H9 (cell line): Measurements from ENCODE around the gene USP28. TPM values are rescaled to one million over a fixed set of nuclear protein-coding genes. Genes with fewer than 3 reads are reported as not detected.

Experiments used
- DNase-seq: peaks from one replicate; pipeline ENCODE4 v3.0.0-alpha.2; 2017
- H2AFZ ChIP-seq: one replicate; pipeline ENCODE4 v1.6.1; 2013; ENCODE audit warnings: mild to moderate bottlenecking, low read length, control low read depth, moderate library complexity
- H2AK5ac ChIP-seq: 2 replicates; pipeline ENCODE4 v1.6.1; 2013; ENCODE audit warnings: low read length, control low read depth, mixed read lengths; ENCODE audit not compliant: insufficient read length
- H2BK120ac ChIP-seq: one replicate; pipeline ENCODE4 v1.6.1; 2013; ENCODE audit warnings: low read depth, mild to moderate bottlenecking, low read length, control low read depth, inconsistent platforms; ENCODE audit not compliant: poor library complexity, severe bottlenecking
- H2BK12ac ChIP-seq: 2 replicates; pipeline ENCODE4 v1.6.1; 2013; ENCODE audit warnings: low read length, control low read depth, mixed read lengths, low read depth; ENCODE audit not compliant: insufficient read length
- H2BK15ac ChIP-seq: 2 replicates; pipeline ENCODE4 v1.6.1; 2013; ENCODE audit warnings: low read depth, low read length, control low read depth
- H2BK20ac ChIP-seq: one replicate; pipeline ENCODE4 v1.6.1; 2013; ENCODE audit warnings: low read depth, mild to moderate bottlenecking, low read length, control low read depth, inconsistent platforms; ENCODE audit not compliant: poor library complexity, severe bottlenecking
- H2BK5ac ChIP-seq: 2 replicates; pipeline ENCODE4 v1.6.1; 2013; ENCODE audit warnings: low read length, control low read depth, mixed read lengths; ENCODE audit not compliant: insufficient read length
- H3K14ac ChIP-seq: 2 replicates; pipeline ENCODE4 v1.6.1; 2013; ENCODE audit warnings: low read length, control low read depth; ENCODE audit not compliant: insufficient read depth
- H3K18ac ChIP-seq: 2 replicates; pipeline ENCODE4 v1.6.1; 2013; ENCODE audit warnings: low read depth, mild to moderate bottlenecking, mixed read lengths, low read length, control low read depth; ENCODE audit not compliant: insufficient read length
- H3K23ac ChIP-seq: 2 replicates; pipeline ENCODE4 v1.6.1; 2013; ENCODE audit warnings: low read length, control low read depth, mixed read lengths, low read depth; ENCODE audit not compliant: insufficient read length
- H3K23me2 ChIP-seq: 2 replicates; pipeline ENCODE4 v1.6.1; 2013; ENCODE audit warnings: low read depth, mild to moderate bottlenecking, mixed read lengths, low read length, control low read depth; ENCODE audit not compliant: insufficient read length, poor library complexity, severe bottlenecking
- H3K27ac ChIP-seq: 2 replicates; pipeline ENCODE4 v1.5.1; 2013; ENCODE audit warnings: low read length, control low read depth, mixed read lengths, low read depth; ENCODE audit not compliant: insufficient read length
- H3K27me3 ChIP-seq: 2 replicates; pipeline ENCODE4 v1.6.1; 2013; ENCODE audit warnings: low read length, control low read depth, inconsistent platforms; ENCODE audit not compliant: insufficient read depth
- H3K4ac ChIP-seq: 2 replicates; pipeline ENCODE4 v1.6.1; 2013; ENCODE audit warnings: low read depth, mild to moderate bottlenecking, control low read depth, inconsistent platforms, low read length, moderate library complexity
- H3K4me1 ChIP-seq: 2 replicates; pipeline ENCODE4 v1.6.1; 2013; ENCODE audit warnings: low read length, control low read depth, inconsistent platforms; ENCODE audit not compliant: insufficient read depth
- H3K4me2 ChIP-seq: 2 replicates; pipeline ENCODE4 v1.6.1; 2013; ENCODE audit warnings: low read length, control low read depth, mixed read lengths; ENCODE audit not compliant: insufficient read length, insufficient read depth
- H3K56ac ChIP-seq: 2 replicates; pipeline ENCODE4 v1.6.1; 2013; ENCODE audit warnings: low read depth, mild to moderate bottlenecking, mixed read lengths, low read length, control low read depth; ENCODE audit not compliant: insufficient read length
- H3K79me1 ChIP-seq: 2 replicates; pipeline ENCODE4 v1.6.1; 2013; ENCODE audit warnings: low read depth, mild to moderate bottlenecking, moderate library complexity, low read length, control low read depth, inconsistent platforms; ENCODE audit not compliant: insufficient read depth, poor library complexity, severe bottlenecking
- H3K79me2 ChIP-seq: 2 replicates; pipeline ENCODE4 v1.6.1; 2013; ENCODE audit warnings: low read length, control low read depth, inconsistent platforms; ENCODE audit not compliant: insufficient read depth
- H3K9ac ChIP-seq: 2 replicates; pipeline ENCODE4 v1.6.1; 2013; ENCODE audit warnings: low read length, control low read depth, mixed read lengths; ENCODE audit not compliant: insufficient read length; ENCODE audit errors: extremely low read depth
- H3K9me3 ChIP-seq: one replicate; pipeline ENCODE4 v1.6.1; 2013; ENCODE audit warnings: low read depth, low read length, inconsistent platforms; ENCODE audit not compliant: control insufficient read depth
- H3T11ph ChIP-seq: one replicate; pipeline ENCODE4 v1.6.1; 2013; ENCODE audit warnings: mild to moderate bottlenecking, low read length, control low read depth, inconsistent platforms
- H4K20me1 ChIP-seq: one replicate; pipeline ENCODE4 v1.6.1; 2013; ENCODE audit not compliant: control insufficient read depth, insufficient read length, insufficient read depth
- H4K5ac ChIP-seq: 2 replicates; pipeline ENCODE4 v1.6.1; 2013; ENCODE audit warnings: low read depth, mild to moderate bottlenecking, mixed read lengths, low read length, control low read depth; ENCODE audit not compliant: insufficient read length
- H4K8ac ChIP-seq: replicated peaks from 2 replicates; pipeline ENCODE4 v1.6.1; 2013; ENCODE audit warnings: low read length, control low read depth, mixed read lengths, low read depth; ENCODE audit not compliant: insufficient read length
- H4K91ac ChIP-seq: 2 replicates; pipeline ENCODE4 v1.6.1; 2013; ENCODE audit warnings: low read depth, mild to moderate bottlenecking, moderate library complexity, mixed read lengths, low read length, control low read depth; ENCODE audit not compliant: insufficient read length
- H3K27ac Mint-ChIP-seq, 3 experiments: 2 replicates in 2 of 3; 3 replicates in 1 of 3; pipeline ENCODE4 v1.8.0; 2020 to 2021; ENCODE audit warnings: mixed read lengths in 3 of 3, mild to moderate bottlenecking in 1 of 3, moderate library complexity in 1 of 3
- H3K27me3 Mint-ChIP-seq: 2 replicates; pipeline ENCODE4 v1.8.0; 2021; ENCODE audit warnings: low read depth, mild to moderate bottlenecking, moderate library complexity, mixed read lengths
- H3K36me3 Mint-ChIP-seq, 3 experiments: 2 replicates in 2 of 3; 3 replicates in 1 of 3; pipeline ENCODE4 v1.8.0; 2020 to 2021; ENCODE audit warnings: low read depth in 3 of 3, mixed read lengths in 3 of 3; ENCODE audit not compliant: insufficient read depth in 1 of 3
- H3K4me1 Mint-ChIP-seq, 2 experiments: 2 replicates each; pipeline ENCODE4 v1.8.0; 2020; ENCODE audit warnings: mixed read lengths in 2 of 2
- H3K4me3 Mint-ChIP-seq, 2 experiments: 2 replicates in 1 of 2; 3 replicates in 1 of 2; pipeline ENCODE4 v1.8.0; 2020 to 2021; ENCODE audit warnings: mild to moderate bottlenecking in 2 of 2, mixed read lengths in 2 of 2, moderate library complexity in 1 of 2
- H3K9me3 Mint-ChIP-seq, 2 experiments: 2 replicates in 1 of 2; 3 replicates in 1 of 2; pipeline ENCODE4 v1.8.0; 2020; ENCODE audit warnings: mild to moderate bottlenecking in 2 of 2, mixed read lengths in 2 of 2, moderate library complexity in 1 of 2
- WGBS: extraction: QIAGEN DNeasy Blood & Tissue Kit; methylation state at CpG from one replicate; pipeline ENCODE4 v1.1.7; 2013; ENCODE audit warnings: missing lambda C conversion rate, low lambda C conversion rate, mixed read lengths; ENCODE audit not compliant: insufficient read length; ENCODE audit errors: extremely low coverage; 5-methylcytosine and 5-hydroxymethylcytosine counted together
- total RNA-seq: library from RNA; stranded (reverse); gene quantifications from 2 replicates; pipeline ENCODE4 v1.2.1, GENCODE V29; 2021
- TF ChIP-seq, protein P1 (sequence below): fragments of 200-600 bp; sonication (generic); conservative IDR thresholded peaks from 3 replicates; pipeline ENCODE4 v1.8.0; 2021; ENCODE audit warnings: antibody characterized with exemption, mild to moderate bottlenecking

USP28 gene
- total RNA-seq, 1 experiment from 2014 or later: 107 TPM

DNA sequence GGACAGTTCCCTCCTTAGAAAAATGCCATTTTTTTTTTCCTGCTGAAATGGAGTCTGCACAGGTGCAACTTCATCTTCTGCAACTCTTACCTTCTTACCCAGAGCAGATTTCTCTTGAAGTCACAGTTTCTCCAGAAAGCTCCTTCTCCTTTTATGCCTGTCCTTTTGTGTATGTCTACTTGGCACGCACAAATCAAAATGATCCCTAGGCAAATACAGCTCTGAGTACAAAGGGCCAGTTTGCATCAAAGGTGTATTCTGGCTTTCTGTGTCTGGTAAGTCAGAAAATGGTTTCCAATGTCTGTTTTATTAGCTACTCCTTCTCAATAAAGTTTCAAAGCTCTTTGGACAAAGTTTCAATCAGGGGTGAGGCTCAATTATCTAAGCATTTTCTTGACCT lies 93.2 kb downstream of the USP28 start:
- Histone ChIP-seq H3K27ac (no peak overlapping the region), H4K8ac (no peak overlapping the region), H3K79me2 (no peaks in the 10 kb centered on the region), H2BK120ac (no peak overlapping the region), H3K56ac (no peak overlapping the region), H2BK20ac (no peak overlapping the region), H2AFZ (no peak overlapping the region), H3K27me3 (no peaks in the 10 kb centered on the region), H3K4me2 (no peak overlapping the region), H4K91ac (no peak overlapping the region), H3K4ac (no peak overlapping the region), H2BK5ac (no peak overlapping the region), H3K9ac (no peak overlapping the region), H2BK12ac (no peak overlapping the region), H3K23ac (no peak overlapping the region), H3K9me3 (no peaks in the 10 kb centered on the region), H3K4me1 (no peaks in the 10 kb centered on the region), H4K5ac (no peak overlapping the region), H3K18ac (no peak overlapping the region), H3K23me2 (no peaks in the 10 kb centered on the region), H2AK5ac (no peak overlapping the region), H3K79me1 (no peaks in the 10 kb centered on the region), H2BK15ac (no peak overlapping the region), H4K20me1 (no peaks in the 10 kb centered on the region), H3T11ph (no peak overlapping the region), H3K14ac (no peak overlapping the region)
- DNase-seq: no peak
- Mint-ChIP-seq H3K27me3 (peaks cover 19% of the 10 kb centered on the region), H3K9me3 (no peaks in the 10 kb centered on the region), H3K4me1 (no peaks in the 10 kb centered on the region), H3K27ac (no peak overlapping the region), H3K36me3 (no peaks in the 10 kb centered on the region), H3K4me3 (no peak overlapping the region)
- WGBS: no CpG with 5 or more reads among the region's 1 CpG
- TF ChIP-seq, protein P1, sequence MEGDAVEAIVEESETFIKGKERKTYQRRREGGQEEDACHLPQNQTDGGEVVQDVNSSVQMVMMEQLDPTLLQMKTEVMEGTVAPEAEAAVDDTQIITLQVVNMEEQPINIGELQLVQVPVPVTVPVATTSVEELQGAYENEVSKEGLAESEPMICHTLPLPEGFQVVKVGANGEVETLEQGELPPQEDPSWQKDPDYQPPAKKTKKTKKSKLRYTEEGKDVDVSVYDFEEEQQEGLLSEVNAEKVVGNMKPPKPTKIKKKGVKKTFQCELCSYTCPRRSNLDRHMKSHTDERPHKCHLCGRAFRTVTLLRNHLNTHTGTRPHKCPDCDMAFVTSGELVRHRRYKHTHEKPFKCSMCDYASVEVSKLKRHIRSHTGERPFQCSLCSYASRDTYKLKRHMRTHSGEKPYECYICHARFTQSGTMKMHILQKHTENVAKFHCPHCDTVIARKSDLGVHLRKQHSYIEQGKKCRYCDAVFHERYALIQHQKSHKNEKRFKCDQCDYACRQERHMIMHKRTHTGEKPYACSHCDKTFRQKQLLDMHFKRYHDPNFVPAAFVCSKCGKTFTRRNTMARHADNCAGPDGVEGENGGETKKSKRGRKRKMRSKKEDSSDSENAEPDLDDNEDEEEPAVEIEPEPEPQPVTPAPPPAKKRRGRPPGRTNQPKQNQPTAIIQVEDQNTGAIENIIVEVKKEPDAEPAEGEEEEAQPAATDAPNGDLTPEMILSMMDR: no peak
